ENCODE data around the gene LSAMP. TPM values are rescaled to one million over a fixed set of nuclear protein-coding genes. Genes with fewer than 3 reads are reported as not detected.
A peak's percentile ranks its signal among the peaks of the same experiment; 100 is the strongest.

Gene LSAMP
- total and polyA plus RNA-seq, 7 donors, result 0.23 to 47.1 (median 22.9) TPM

- H3K4me3 ChIP-seq, result no peak overlapping the region
- no peaks in the 10 kb centered on the region for H3K36me3 ChIP-seq
- intact Hi-C loops (cut with DNase I), result loop anchor here (5.0 kb wide), 1 partner anchor 58 kb away; no protein-coding TSS in a partner anchor
- H3K9me3 ChIP-seq, result no peaks in the 10 kb centered on the region
- no peaks in the 10 kb centered on the region for H3K27me3 ChIP-seq
- no peak for DNase-seq
- TF ChIP-seq POLR2AphosphoS5 (IDR thresholded peaks at IDR 0.05), result peak in 1 of 4 donors; percentile 41
- no peak for TF ChIP-seq POLR2A (IDR thresholded peaks at IDR 0.05)
- 68 to 79% methylated on average over 3 of the region's 3 CpGs for WGBS, 2 donors
- peaks cover 3 to 71% (median 56%) of the 10 kb centered on the region in 4 donors for H3K4me1 ChIP-seq
- H3K27ac ChIP-seq, result peak overlapping the region in 3 of 4 donors; percentile 58 to 74 (median 61)
These were observed 190.7 kb downstream of the LSAMP start for GRCh38 chr3:116254541-116254940.

- no peak for DNase-seq
- 22 to 28% methylated on average over 4 of the region's 4 CpGs for WGBS, 2 donors
- no peaks in the 10 kb centered on the region for H3K9me3 ChIP-seq
- no peak overlapping the region for H3K4me3 ChIP-seq
- H3K4me1 ChIP-seq, result peaks cover 3 to 63% (median 49%) of the 10 kb centered on the region in 4 donors
- TF ChIP-seq POLR2A (IDR thresholded peaks at IDR 0.05) (no peak), CTCF (IDR thresholded peaks at IDR 0.05) (no peak), POLR2AphosphoS5 (IDR thresholded peaks at IDR 0.05) (no peak), EP300 (IDR thresholded peaks at IDR 0.05) (no peak)
- H3K27ac ChIP-seq, result peak overlapping the region in 3 of 4 donors; percentile 58 to 74 (median 61)
- intact Hi-C loops (cut with DNase I), result loop anchor here (5.0 kb wide), 1 partner anchor 59 kb away; no protein-coding TSS in a partner anchor
- H3K36me3 ChIP-seq, result no peaks in the 10 kb centered on the region
- no peaks in the 10 kb centered on the region for H3K27me3 ChIP-seq
These were observed 191.8 kb downstream of the LSAMP start for GRCh38 chr3:116253511-116253910.

- TF ChIP-seq POLR2A (IDR thresholded peaks at IDR 0.05), result no peak
- peak in 3 of 4 donors; percentile 25 to 64 (median 61) for TF ChIP-seq POLR2AphosphoS5 (IDR thresholded peaks at IDR 0.05)
- Histone ChIP-seq H3K4me3 (no peak overlapping the region), H3K27ac (peak overlapping the region in 3 of 4 donors; percentile 64 to 69 (median 68)), H3K36me3 (no peaks in the 10 kb centered on the region), H3K9me3 (no peaks in the 10 kb centered on the region), H3K4me1 (peaks cover 0 to 32% (median 24%) of the 10 kb centered on the region in 4 donors), H3K27me3 (no peaks in the 10 kb centered on the region)
- no peak for DNase-seq
- WGBS, 2 donors, result 73 to 77% methylated on average over 1 of the region's 1 CpG
- intact Hi-C loops (cut with DNase I), result loop anchor here (5.0 kb wide), 1 partner anchor 195 kb away; no protein-coding TSS in a partner anchor
These were observed 197.7 kb downstream of the LSAMP start for GRCh38 chr3:116247605-116248004.

- TF ChIP-seq CTCF (IDR thresholded peaks at IDR 0.05) (no peak), POLR2AphosphoS5 (IDR thresholded peaks at IDR 0.05) (no peak), EP300 (IDR thresholded peaks at IDR 0.05) (no peak), POLR2A (IDR thresholded peaks at IDR 0.05) (no peak)
- WGBS, 2 donors, result 71 to 88% methylated on average over 7 of the region's 7 CpGs
- intact Hi-C loops (cut with DNase I), result loop anchor here (5.0 kb wide), 1 partner anchor 196 kb away; no protein-coding TSS in a partner anchor
- Histone ChIP-seq H3K27ac (peak overlapping the region in 3 of 4 donors; percentile 64 to 69 (median 68)), H3K9me3 (no peaks in the 10 kb centered on the region), H3K4me1 (peaks cover 0 to 37% (median 21%) of the 10 kb centered on the region in 4 donors), H3K27me3 (no peaks in the 10 kb centered on the region), H3K36me3 (no peaks in the 10 kb centered on the region), H3K4me3 (no peak overlapping the region)
- no peak for DNase-seq
These were observed 198.8 kb downstream of the LSAMP start for GRCh38 chr3:116246406-116246980.

- H3K27me3 ChIP-seq, result no peaks in the 10 kb centered on the region
- WGBS, 2 donors, result 47 to 80% methylated on average over 2 of the region's 2 CpGs
These were observed 202.5 kb downstream of the LSAMP start for GRCh38 chr3:116242825-116243224.

More at GRCh38 chr3:116242825-116243224, 202.5 kb downstream of the LSAMP start:
- H3K36me3 ChIP-seq, result no peaks in the 10 kb centered on the region
- H3K27ac ChIP-seq, result peak overlapping the region in 1 of 4 donors; percentile 11
- H3K4me1 ChIP-seq, result peaks cover 0 to 34% (median 21%) of the 10 kb centered on the region in 4 donors
- H3K9me3 ChIP-seq, result no peaks in the 10 kb centered on the region
- intact Hi-C loops (cut with DNase I), result no loop called here
- no peak overlapping the region for H3K4me3 ChIP-seq
- DNase-seq, result no peak
- TF ChIP-seq POLR2AphosphoS5 (IDR thresholded peaks at IDR 0.05) (no peak), CTCF (IDR thresholded peaks at IDR 0.05) (no peak), POLR2A (IDR thresholded peaks at IDR 0.05) (no peak), EP300 (IDR thresholded peaks at IDR 0.05) (no peak)

Data from sigmoid colon (tissue), 7 donors.